ENCODE data around the gene PRR23B.
"Not testable (repeated sequence)": the region's sequence is repeated elsewhere in the genome, so short reads cannot be mapped to it uniquely, and the experiment has no call there.

The PRR23B gene

DNA sequence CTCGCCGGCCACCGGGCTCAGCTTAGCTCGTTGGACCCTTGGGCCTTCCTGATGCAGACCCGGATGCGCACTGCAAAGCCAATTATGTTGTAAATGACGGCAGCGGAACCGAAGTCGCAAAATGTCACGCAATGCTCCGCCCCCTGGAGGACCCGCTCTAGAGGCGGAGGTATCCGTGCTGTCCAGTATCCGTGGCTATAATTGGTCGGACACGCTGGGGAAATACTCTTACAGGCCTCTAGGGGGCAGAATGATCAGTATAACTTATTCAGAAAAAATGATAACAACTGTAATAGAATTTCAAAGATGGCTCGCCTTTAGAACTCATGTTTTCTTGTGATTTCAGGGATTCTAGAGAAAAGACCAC lies at the start of gene PRR23B:
PRR23B (minus strand) TSS at position 59 of the 367 bp plus-strand sequence. CDS start 265 bp downstream, outside the sequence.
- DNase-seq = no peak

DNA sequence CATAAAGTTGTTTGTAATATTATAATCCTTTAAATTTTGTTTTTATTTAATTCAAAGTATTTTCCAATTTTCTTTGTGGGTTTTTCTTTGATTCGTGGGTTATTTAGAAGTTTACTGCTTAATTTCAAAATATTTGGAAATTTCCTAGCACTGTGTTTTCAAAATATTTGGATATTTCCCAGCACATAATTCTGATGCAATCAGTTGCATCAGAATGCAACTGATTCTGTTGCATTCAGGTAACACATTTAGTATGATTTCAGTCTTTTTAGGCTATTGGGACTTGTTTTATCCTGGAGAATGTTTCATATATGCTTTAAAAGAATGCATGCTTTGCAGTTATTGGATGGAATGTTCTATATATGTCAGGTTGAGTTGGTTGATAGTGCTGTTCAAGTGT lies 42.2 kb upstream of the PRR23B start:
- DNase-seq = no peak

DNA sequence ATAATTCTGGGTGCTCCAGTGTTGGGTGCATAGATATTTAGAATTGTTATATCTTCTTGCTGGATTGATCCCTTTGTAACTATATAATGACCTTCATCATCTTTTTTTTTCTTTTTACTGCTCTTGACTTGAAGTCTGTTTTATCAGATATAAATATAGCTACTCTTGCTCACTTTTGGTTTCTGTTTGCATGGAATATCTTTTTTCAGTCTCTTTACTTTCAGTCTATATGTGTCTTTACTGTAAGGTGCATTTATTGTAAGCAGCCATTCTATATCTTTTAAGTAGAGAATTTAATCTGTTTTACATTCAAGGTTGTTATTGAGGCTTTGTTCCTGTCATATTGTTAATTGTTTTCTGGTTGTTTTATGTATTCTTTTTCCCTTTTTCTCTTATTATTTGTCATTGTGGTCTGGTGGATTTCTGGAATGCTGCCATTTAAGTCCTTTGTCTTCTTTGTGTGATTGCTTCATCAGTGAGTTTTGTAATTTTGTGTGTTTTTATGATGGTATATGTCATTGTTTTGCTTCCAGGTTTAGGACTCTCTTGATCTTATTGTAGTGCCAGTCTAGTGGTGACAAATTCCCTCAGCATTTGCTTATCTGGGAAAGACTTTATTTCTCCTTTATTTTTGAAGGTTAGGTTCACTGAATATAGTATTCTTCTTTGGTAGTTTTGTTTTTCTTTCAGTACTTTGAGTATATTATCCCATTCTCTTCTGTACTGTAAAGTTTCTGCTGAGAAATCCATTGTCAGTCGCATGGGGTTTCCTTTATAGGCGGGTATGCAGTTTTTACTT lies 32.3 kb upstream of the PRR23B start:
- DNase-seq = no peak

DNA sequence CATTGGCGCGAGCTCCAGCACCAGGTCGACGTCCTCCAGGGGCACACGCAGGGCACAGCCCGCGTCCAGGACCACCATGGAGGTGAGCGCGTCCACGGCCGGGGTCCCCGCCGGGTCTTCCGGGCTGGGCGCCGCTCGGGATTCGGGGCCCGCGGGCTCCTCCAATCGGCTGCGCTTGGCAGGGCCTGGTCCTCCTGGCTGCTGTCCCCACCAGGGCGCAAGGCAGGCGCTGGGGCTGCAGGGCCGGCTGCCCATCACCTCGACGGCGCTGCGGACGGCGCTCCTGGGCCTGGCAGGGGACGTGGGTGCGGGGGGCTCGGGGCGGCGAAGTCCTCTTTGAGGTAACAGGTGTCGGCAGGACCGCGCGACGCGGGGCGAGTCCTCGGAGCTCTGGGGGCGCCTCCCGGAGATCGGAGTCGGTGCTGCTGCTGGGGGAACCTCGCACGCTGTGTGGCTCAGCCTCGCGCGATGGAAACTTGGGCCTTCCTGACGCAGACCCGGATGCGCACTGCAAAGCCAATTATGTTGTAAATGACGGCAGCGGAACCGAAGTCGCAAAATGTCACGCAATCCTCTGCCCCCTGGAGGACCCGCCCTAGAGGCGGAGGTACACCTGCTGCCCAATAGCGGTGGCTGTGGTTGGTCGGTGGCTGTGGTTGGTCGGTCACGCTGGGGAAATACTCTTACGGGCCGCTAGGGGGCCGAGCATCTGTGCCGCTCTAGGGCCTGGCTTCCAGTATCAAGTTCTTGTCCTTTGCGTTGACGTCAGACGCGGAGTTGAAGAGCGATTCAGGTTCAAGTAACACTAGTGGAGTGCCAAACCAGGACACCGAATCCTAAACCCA lies 23.9 kb upstream of the PRR23B start, which contains the start of gene PRR23C:
PRR23C (minus strand) TSS at position 527 of the 845 bp plus-strand sequence; CDS start at position 255, 272 bp downstream.
- DNase-seq = no peak

DNA sequence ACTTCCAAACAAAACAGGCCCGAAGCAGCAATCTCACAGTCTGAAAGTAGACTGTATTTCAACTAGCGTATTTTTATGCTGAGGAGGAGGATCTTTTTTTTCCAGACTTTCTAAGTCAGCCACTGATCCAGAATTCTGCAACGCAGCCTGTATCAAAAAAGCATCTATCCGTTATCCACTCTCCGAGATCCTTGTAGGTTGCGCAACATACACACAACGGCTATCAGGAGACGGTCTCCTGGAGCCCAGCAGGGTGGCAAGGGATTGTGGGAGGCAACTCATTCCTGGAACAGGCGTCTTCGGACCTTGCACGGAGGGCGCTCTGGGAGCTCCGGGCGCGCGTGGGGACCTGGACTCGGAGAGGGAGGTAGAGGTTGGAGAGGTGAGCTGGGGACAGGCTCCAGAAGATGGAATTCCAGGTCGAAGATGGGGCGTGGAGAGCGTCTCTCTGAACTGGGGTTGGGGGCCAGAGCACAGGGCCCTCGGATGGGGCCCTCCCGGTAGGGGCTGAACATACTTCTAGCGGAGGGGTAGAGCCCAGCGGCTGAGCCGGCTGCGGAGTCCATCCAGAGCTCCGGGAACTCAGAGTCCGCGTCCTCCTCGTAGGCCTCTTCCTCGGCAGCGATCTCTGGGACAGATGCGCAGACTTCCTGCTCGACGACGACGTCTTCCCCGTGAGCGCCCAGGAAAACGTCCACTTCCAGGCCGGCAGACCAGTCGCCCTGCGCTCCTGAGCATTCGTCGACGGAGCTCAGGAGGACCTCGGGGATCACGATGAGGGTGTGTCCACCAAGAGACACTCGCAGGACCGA lies 23.0 kb upstream of the PRR23B start:
- no peak for DNase-seq

DNA sequence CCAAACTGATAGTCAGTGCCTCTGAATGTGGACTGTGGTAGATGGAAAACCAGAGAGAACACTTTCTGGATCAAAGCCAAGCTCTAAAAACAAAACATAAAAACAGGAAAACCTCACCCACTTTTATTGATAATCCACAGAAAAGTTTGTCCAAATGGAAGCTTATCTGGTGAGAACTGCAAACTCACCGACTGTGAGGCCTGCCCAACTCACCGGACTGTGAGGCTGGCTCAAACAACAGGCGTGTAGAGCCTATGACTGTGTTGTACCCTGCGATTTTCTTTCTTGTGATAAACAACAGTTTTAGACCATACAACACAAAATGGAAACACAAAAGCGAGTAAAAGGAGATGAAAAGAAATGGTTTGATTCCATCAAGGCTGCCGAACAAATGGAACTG lies 16.8 kb upstream of the PRR23B start:
- no peak for DNase-seq

DNA sequence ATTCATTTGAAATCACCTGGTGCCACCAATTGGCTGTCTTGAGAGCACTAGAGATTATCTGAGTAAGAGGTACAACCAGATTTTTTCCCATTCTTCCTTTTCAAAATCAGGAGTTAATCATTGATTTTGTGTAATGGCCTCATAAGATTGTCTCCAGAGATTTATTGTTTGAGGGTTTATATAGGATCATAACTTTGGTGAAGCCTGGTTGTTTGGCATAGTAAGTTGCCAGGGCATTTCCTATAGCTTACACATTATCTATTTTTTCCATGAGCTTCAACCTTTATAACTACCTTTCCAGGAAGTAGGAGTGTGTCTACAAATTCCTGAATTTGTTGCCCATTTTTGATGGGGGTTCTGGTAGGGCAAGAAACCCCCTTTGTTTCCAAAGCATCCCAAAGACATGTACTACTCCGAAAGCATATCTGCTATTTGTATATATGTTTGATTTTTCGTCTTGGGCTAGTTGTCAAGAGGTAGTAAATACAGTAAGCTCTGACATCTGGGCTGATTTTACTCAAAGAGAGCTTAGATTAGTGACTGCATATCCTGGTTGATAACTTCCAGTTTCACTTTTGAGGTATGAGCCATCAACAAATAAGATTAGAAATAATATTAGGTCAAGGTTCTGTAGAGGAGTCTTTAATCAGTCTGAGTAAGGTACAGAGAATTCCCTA lies 11.7 kb upstream of the PRR23B start:
- DNase-seq = no peak

DNA sequence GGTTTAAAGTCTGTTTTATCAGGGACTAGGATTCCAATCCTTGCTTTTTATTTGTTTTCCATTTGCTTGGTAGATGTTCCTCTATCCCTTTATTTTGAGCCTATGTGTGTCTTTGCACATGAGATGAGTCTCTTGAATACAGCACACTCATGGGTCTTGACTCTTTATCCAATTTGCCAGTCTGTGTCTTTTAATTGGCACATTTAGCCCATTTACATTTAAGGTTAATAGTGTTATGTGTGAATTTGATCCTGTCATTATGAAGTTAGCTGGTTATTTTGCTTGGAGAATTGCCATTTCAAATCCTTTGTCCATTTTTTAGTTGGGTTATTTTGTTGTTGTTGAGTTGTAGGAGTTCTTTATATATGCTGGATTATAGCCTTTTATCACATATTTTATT lies 9.8 kb upstream of the PRR23B start:
- not testable (repeated sequence) for DNase-seq

DNA sequence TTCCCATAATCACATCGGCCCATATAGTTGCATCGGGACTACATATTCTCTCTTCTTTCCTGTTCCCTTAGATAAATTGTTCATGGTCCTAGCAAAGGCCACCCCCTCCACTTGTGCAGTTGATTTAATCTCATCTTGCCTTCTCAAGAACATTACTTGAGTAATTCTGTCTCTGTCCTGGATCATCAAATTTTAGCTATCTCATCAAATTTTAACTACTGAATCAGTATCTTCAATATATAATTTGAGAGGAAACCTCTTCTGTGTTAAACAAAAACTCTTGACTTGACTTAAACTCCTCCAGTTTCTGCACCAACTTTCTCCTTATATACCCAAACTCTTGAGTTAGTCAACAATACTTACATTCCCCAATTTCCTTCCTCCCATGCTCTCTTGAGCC lies 4.2 kb upstream of the PRR23B start:
- no peak for DNase-seq

DNA sequence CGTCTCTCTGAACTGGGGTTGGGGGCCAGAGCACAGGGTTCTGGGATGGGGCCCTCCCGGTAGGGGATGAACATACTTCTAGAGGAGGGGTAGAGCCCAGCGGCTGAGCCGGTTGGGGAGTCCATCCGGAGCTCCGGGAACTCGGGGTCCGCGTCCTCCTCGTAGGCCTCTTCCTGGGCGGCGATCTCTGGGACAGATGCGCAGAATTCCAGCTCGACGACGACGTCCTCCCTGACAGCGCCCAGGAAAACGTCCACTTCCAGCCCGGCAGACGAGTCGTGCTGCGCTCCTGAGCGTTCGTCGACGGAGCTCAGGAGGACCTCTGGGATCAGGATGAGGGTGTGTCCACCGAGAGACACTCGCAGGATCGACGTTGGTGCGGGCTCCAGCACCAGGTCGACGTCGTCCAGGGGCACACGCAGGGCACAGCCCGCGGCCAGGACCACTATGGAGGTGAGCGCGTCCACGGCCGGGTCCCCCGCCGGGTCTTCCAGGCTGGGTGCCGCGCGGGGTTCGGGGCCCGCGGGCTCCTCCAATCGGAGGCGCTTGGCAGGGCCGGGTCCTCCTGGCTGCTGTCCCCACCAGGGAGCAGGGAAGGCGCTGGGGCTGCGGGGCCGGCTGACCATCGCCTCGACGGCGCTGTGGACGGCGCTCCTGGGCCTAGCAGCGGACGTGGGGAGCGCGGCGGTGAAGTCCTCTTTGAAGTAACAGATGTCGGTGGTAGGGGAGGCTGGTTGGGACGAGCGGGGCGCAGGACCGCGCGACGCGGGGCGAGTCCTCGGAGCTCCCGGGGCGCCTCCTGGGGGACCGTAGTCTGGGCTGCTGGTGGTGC lies 474 bp downstream of the PRR23B start:
- DNase-seq = no peak

DNA sequence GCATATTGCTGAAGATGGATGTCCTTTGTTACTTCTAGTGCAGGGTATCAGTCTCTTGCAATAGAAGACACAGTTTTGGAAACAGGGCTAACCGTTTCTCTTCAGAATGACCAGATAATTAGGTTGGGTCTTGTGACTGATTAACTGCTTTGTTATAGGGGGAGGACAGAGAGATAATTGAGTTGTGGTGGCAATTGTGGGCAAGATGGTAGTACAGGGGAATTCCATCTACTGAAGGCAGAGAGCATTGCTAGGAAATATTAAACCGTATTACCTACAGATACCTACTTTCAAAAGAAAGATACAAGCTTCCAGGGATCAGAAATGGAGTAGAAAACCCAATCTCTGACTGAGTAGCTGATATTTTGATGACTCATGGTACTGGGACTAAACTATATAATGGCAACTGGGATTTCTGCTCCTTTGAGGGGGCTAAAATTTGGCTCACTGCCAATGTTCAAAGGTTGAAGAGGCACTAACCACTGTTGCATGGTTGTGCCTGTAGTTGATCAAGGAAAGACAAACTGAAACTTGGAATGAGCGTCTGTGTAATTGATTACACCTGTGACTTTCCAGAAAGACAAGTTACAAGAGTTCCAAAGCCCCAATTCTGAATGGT lies 4.2 kb downstream of the PRR23B start:
- DNase-seq = no peak

DNA sequence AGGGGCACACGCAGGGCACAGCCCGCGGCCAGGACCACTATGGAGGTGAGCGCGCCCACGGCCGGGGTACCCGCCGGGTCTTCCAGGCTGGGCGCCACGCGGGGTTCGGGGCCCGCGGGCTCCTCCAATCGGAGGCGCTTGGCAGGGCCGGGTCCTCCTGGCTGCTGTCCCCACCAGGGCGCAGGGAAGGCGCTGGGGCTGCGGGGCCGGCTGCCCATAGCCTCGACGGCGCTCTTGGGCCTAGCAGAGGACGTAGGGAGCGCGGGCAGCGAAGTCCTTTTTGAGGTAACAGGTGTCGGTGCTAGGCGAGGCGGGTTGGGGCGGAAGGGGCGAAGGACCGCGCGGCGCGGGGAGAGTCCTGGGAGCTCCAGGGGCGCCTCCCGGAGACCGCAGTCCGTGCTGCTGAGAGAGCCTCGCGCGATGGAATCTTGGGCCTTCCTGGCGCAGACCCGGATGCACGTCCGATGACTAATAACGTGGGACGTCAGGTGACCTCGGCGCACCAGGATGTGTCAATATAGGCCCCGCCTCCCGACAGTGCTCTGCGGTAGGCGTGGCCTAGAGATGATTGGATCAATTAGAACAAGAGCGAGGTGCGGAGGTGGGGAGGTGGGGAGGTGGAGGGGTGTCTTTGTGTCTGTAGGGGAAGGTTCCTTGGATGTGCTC lies 14.5 kb downstream of the PRR23B start, which contains the start of gene PRR23A:
PRR23A (minus strand) TSS at position 218 of the 666 bp plus-strand sequence; CDS start at position 218, 0 bp downstream.
- no peak for DNase-seq

DNA sequence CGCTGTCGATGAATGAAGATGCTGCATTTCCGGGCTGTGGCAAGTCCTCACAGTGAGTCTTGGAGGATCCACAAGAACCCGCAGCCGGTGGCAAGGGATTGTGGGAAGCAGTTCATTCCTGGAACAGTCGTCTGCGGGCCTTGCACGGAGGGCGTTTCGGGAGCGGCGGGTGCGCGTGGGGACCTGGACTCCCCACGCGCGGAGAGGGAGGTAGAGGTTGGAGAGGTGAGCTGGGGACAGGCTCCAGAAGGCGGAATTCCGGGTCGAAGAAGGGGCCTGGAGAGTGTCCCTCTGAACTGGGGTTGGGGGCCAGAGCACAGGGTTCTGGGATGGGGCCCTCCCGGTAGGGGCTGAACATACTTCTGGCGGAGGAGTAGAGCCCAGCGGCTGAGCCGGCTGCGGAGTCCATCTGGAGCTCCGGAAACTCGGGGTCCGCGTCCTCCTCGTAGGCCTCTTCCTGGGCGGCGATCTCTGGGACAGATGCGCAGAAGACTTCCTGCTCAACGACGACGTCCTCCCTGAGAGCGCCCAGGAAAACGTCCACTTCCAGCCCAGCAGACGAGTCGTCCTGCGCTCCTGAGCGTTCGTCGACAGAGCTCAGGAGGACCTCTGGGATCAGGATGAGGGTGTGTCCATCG lies 15.3 kb downstream of the PRR23B start:
- no peak for DNase-seq

DNA sequence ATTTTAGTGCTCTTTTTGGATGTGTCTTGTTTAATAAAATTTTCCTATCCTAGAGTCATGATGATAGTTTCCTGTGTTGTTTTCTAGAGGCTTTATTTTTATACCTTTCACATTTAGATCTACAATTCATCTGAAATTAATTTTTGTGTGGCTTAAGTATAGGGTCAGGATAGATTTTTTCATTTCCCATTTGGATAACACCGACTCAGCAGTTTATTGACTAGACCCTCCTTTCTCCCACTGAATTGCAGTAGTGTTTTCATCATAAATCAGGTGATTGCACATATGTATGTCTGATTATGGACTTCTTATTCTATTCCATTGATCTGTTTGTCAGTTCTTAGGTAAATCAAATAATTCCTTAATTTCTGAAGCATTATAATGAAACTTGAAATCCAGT lies 25.0 kb downstream of the PRR23B start:
- DNase-seq = no peak

DNA sequence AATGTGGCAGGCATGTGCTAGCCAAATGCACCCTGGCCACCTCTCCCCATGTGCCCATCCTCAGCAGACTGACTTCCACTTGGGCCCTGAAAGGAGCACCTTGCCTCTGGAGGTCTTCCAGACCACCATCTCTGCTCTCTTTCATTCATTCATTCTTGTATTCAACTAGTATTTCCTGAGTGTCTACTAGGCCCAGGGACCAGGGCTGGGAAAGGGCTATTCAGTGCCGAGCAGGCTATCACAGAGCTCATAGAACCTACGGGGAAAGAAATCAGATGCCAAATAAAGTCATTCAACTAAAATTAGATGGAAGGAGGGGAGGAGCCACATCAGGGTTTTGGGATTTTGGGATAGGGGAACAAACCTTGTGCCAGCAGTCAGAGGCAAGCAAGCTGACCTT lies 33.5 kb downstream of the PRR23B start:
- DNase-seq = no peak

DNA sequence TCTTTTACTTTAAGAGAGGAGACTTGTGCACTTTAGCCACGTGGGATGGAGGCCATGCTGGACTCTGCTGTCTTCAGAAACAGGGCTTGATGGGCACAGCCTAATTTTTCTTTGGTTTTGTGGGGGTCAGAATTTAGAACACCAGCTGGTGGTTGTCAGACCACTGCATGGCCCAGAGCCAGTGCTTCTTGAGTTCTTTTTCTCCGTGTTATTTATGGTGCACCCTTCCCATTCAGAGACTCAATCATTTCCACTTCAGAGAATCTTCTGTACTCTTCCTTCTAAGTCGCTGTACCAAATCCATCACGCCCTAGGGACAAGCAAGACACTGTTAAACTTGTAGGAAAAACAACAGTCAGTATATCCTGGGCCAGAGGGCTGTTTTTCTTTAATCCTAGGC lies 34.8 kb downstream of the PRR23B start:
- DNase-seq = no peak

DNA sequence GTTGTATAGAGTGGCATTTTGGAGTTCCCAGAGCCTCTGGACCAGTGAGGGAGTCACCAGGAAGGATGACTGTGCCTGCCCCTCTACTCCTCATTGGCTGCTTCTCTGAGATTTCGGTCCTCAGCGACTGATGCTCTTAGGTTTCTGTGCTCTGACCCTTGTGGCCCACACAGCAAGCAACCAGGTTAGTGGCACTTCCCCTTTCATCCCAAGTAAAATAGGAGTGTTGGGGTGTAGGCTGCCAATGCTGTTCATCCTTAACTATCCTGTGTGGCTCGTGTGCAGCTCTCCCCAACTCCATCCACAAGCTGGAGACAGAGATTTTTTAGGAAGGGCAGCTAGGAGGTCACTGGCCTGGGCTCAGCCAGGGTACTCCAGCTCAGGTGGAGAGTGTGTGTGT lies 35.9 kb downstream of the PRR23B start:
- DNase-seq = no peak

DNA sequence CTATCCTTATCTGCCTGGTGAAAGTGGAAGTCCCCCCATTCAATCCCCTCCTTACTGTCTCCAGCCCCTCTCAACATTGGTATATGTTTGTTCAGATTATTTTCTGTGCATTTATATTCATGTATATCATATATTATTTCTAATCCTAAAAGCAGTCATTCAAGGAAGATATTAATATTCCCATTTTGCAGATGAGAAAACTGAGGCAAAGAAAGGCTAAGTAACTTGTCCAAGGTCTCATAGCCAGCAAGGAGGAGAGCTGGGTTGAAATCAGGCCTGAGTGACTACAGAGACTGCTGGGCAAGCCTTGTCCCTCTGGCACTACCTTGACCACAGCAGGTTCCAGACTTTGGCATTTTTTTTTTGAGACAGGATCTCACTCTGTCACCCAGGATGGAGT lies 44.7 kb downstream of the PRR23B start:
- no peak for DNase-seq

DNA sequence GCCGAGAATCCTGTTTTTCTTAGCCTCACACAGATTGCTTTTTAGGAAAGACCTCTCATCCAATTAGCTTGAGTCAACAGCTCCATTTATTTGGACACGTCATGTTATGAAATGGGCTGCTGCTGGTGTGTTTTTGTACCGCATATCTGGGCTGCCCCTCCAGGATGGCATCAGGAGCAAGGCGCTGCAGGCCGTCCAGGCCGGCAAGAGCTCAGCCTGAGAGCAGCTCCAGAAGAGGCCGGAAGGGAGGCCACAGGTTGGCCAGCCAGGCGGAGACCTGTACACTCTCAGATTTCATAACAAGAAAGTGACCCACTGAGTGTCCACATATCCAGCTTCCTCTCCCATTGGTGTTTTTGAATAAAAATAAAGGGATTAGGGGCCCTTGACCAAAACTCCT lies 45.4 kb downstream of the PRR23B start:
- no peak for DNase-seq

DNA sequence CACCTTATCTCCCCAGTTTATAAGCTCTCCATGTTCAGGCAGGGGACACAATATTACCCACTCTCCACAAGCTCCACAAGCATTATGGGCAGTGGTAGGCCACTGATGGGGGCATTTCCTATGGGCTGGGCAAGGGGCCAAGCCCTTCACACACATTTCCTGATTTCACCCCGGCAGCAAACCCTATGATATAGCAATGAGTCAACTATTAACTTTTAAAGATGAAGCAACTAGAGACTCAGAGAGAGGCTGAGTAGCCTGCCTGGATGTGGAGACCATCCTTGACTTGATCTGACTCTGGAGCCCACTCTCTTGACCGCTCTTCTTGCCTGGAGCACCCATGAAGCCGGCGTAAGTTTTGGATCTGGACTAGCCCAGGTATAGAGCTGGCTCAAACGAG lies 46.3 kb downstream of the PRR23B start:
- no peak for DNase-seq
